Prostate gland (tissue), 2 donors: ENCODE measurements around the gene ANGEL2. TPM values are rescaled to one million over a fixed set of nuclear protein-coding genes. Genes with fewer than 3 reads are reported as not detected.

ENCODE experiments used
- DNase-seq: peaks from one replicate; pipeline ENCODE4 v3.0.0-alpha.2; 2019; ENCODE audit warnings: low spot score
- H3K27ac ChIP-seq, 2 donors: fragments of 200-600 bp; sonication (generic); 2 replicates each; pipeline ENCODE4 v1.5.1; 2017 to 2019
- H3K27me3 ChIP-seq: fragments of 200-600 bp; sonication (generic); replicated peaks from 2 replicates; pipeline ENCODE4 v1.5.1; 2019; ENCODE audit not compliant: insufficient read depth
- H3K36me3 ChIP-seq, 2 donors: fragments of 200-600 bp; sonication (generic); 1 replicate in 1 of 2; 2 replicates in 1 of 2; pipeline versions ENCODE4 v1.5.1 to v1.8.1; 2017 to 2019
- H3K4me1 ChIP-seq: fragments of 200-600 bp; sonication (generic); replicated peaks from 2 replicates; pipeline ENCODE4 v1.5.1; 2019
- H3K4me3 ChIP-seq, 2 donors: fragments of 200-600 bp; sonication (generic); 2 replicates each; pipeline ENCODE4 v1.5.1; 2017 to 2019
- H3K9me3 ChIP-seq: fragments of 200-600 bp; sonication (generic); 2 replicates; pipeline ENCODE4 v1.5.1; 2017
- POLR2A ChIP-seq: fragments of 450-650 bp; IDR thresholded peaks from one replicate; pipeline ENCODE4 v1.6.1; 2016; ENCODE audit warnings: antibody characterized with exemption, mild to moderate bottlenecking
- POLR2AphosphoS5 ChIP-seq: sonication (generic); formaldehyde crosslinking; IDR thresholded peaks from one replicate; pipeline ENCODE4 v1.6.1; 2017; ENCODE audit warnings: antibody characterized with exemption
- WGBS: methylation state at CpG from one replicate; pipeline ENCODE4 v1.1.5; 2018; 5-methylcytosine and 5-hydroxymethylcytosine counted together
- intact Hi-C: fragments of 100-400 bp; cut with DNase I; formaldehyde crosslinking; loops from one replicate; pipeline ENCODE4 v1.14.2; 2022
- total RNA-seq, 2 donors: library from RNA; depleted of rRNA; stranded (reverse); fragments of >200 nt; gene quantifications; one replicate each; pipeline ENCODE4 v1.1.0, GENCODE V29; 2016
- TF ChIP-seq, protein P1 (sequence below), 4 experiments: fragments of 200-600 bp in 2 of 4; fragments of 450-650 bp in 2 of 4; sonication (generic) in 2 of 4; IDR thresholded peaks; 1 replicate in 3 of 4; 2 replicates in 1 of 4; pipeline ENCODE4 v1.5.1; 2016 to 2019; ENCODE audit warnings: antibody characterized with exemption in 4 of 4, mild to moderate bottlenecking in 2 of 4, moderate library complexity in 2 of 4

The ANGEL2 gene
- total RNA-seq, 2 donors from 2014 or later = 54.0 to 57.3 TPM

DNA sequence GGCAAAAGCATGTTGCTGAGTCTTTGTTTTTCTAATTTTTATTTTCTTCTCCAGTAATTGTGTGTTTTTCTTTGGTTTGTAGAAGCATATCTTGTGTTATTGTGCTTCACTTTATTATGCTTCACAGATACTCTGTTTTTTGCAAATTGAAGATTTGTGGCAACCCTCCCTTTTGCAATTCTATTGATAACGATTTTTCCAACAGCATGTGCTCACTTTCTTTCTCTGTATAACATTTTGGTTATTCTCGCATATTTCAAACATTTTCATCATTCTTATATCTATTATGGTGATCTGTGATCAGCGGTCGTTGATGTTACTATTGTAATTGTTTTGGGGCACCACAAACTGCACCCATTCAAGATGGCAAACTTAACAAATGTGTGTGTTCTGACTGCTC lies 3.8 kb upstream of the ANGEL2 start:
- DNase-seq = no peak
- Histone ChIP-seq H3K9me3 (no peaks in the 10 kb centered on the region), H3K27me3 (no peaks in the 10 kb centered on the region), H3K36me3 (no peaks in the 10 kb centered on the region), H3K27ac (no peak overlapping the region), H3K4me1 (no peaks in the 10 kb centered on the region), H3K4me3 (no peak overlapping the region)
- TF ChIP-seq, protein P1, sequence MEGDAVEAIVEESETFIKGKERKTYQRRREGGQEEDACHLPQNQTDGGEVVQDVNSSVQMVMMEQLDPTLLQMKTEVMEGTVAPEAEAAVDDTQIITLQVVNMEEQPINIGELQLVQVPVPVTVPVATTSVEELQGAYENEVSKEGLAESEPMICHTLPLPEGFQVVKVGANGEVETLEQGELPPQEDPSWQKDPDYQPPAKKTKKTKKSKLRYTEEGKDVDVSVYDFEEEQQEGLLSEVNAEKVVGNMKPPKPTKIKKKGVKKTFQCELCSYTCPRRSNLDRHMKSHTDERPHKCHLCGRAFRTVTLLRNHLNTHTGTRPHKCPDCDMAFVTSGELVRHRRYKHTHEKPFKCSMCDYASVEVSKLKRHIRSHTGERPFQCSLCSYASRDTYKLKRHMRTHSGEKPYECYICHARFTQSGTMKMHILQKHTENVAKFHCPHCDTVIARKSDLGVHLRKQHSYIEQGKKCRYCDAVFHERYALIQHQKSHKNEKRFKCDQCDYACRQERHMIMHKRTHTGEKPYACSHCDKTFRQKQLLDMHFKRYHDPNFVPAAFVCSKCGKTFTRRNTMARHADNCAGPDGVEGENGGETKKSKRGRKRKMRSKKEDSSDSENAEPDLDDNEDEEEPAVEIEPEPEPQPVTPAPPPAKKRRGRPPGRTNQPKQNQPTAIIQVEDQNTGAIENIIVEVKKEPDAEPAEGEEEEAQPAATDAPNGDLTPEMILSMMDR (IDR thresholded peaks at IDR 0.05) = no peak
- TF ChIP-seq POLR2A (no peak), POLR2AphosphoS5 (no peak)
- 93% methylated on average over 4 of the region's 4 CpGs for WGBS
- intact Hi-C loops = no loop called here

DNA sequence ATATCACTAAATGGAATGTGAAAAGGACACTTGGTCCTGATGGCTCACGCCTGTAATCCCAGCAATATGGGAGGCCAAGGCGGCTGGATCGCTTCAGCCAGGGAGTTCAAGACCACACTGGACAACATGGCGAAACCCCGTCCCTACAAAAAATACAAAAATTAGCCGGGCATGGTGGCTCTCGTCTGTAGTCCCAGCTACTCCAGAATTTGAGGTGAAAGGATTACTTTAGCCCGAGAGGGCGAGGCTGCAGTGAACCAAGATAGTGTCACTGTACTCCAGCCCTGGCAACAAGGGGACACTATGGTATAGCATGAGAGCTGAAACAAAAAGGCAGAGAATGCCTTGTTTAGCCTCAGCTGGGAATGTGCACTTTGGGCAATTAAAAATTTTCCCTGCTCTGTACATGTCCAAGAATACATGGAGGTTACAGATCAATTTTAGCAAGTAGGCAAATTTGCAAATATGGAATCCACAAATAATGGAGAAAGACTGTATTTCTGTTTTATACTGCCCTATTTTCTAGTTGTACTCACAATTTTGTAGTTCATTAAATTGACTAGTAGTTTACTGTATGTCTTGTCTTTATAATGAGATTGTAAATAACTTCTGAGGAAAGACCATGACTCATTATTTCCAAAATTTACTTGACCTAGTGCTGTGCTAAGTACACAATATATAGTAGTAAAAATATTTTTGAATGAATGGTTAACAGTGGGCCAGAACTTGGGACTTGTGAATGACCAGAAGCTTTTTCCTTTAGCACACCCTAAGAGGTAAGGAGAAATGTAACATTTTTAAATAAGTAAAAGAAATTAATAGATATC lies 2.0 kb upstream of the ANGEL2 start:
- no peak for TF ChIP-seq POLR2A
- no peak for TF ChIP-seq POLR2AphosphoS5
- Histone ChIP-seq H3K4me1 (no peaks in the 10 kb centered on the region), H3K9me3 (no peaks in the 10 kb centered on the region), H3K36me3 (no peaks in the 10 kb centered on the region), H3K27ac (no peak overlapping the region), H3K27me3 (no peaks in the 10 kb centered on the region), H3K4me3 (no peak overlapping the region)
- intact Hi-C loops = no loop called here
- no peak for DNase-seq
- WGBS = 94% methylated on average over 9 of the region's 9 CpGs

DNA sequence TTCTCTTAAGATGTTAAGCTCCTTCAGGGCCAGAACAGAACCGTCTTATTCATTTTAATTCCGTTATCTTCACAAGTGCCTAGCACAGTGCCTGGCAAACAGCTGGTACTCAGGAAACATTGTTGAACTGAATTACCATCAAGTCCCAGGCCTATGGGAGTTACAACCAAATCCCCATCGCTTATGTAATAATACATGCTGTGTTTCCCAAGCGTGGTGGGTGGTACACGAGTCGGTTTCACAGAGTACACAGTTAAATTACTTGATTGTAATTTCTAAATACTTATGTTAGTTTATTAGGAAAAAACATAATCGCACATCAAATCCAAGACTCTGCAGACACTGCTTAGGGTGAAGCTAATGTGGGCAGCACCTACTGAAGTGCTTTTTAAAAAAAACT lies 1.0 kb downstream of the ANGEL2 start:
- Histone ChIP-seq H3K4me3 (peak overlapping the region; percentile 74 to 76), H3K4me1 (no peaks in the 10 kb centered on the region), H3K36me3 (no peaks in the 10 kb centered on the region), H3K9me3 (no peaks in the 10 kb centered on the region), H3K27ac (peak overlapping the region; percentile 91 to 93), H3K27me3 (no peaks in the 10 kb centered on the region)
- intact Hi-C loops = no loop called here
- DNase-seq = no peak
- WGBS = 14% methylated on average over 7 of the region's 7 CpGs
- TF ChIP-seq, protein P1 (IDR thresholded peaks at IDR 0.05) = no peak
- TF ChIP-seq POLR2A (no peak), POLR2AphosphoS5 (no peak)

DNA sequence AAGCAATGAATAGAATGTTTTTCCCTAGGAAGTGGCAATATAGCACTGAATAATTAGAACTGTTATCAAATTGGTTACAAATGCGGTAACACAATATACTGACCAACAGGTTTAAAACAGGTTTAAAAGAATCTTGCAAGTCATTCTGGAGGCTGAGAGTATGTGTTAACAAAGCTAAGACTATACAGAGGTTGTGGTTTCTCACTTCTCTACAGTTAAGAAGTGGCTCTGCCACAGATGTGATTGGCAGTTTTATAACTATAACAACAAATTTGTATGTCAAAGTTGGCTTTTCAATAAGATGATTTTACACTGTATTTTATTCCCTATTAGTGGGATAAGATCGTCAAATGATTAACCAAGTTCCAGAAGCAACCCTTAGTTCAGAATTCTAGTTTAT lies 7.1 kb downstream of the ANGEL2 start:
- Histone ChIP-seq H3K9me3 (no peaks in the 10 kb centered on the region), H3K4me1 (no peaks in the 10 kb centered on the region), H3K27me3 (no peaks in the 10 kb centered on the region), H3K4me3 (no peak overlapping the region), H3K27ac (no peak overlapping the region), H3K36me3 (no peaks in the 10 kb centered on the region)
- intact Hi-C loops = no loop called here
- WGBS = 75% methylated on average over 2 of the region's 2 CpGs
- TF ChIP-seq, protein P1 (IDR thresholded peaks at IDR 0.05) = no peak
- no peak for TF ChIP-seq POLR2A
- no peak for TF ChIP-seq POLR2AphosphoS5
- no peak for DNase-seq

DNA sequence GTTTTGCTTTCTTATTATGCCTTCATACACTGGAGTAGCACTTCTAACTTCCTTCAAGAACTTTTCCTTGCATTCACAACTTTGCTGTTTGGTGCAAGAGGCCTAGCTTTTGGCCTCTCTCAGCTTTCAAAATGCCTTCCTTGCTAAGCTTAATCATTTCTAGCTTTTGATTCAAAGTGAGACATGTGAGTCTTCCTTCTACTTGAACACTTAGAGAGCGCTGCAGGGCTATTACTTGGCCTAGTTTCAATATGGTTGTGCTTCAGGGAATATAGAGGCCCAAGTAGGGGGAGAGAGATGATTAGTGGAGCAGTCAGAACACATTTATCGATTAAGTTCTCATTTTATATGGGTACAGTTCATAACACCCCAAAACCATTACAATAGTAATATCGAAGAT lies 12.4 kb downstream of the ANGEL2 start:
- no peaks in the 10 kb centered on the region for H3K9me3 ChIP-seq
- H3K27ac ChIP-seq = no peak overlapping the region
- TF ChIP-seq, protein P1 (IDR thresholded peaks at IDR 0.05) = no peak
- TF ChIP-seq POLR2AphosphoS5 (no peak), POLR2A (no peak)
- intact Hi-C loops = no loop called here
- 97% methylated on average over 3 of the region's 3 CpGs for WGBS
- DNase-seq = no peak
- no peak overlapping the region for H3K4me3 ChIP-seq
- H3K4me1 ChIP-seq = no peaks in the 10 kb centered on the region
- no peaks in the 10 kb centered on the region for H3K36me3 ChIP-seq
- H3K27me3 ChIP-seq = no peaks in the 10 kb centered on the region
